GM06990 (cell line): ENCODE data around the gene PTPRN2.

Source experiments
- DNase-seq: peaks from one replicate; pipeline ENCODE4 v3.0.0-alpha.2; 2011; ENCODE audit not compliant: insufficient read length; ENCODE audit errors: extremely low read depth
- H3K27me3 ChIP-seq: replicated peaks from 2 replicates; pipeline ENCODE4 v1.6.0; 2011; ENCODE audit warnings: low read length; ENCODE audit not compliant: control insufficient read depth, insufficient read depth
- H3K36me3 ChIP-seq: 2 replicates; pipeline ENCODE4 v1.5.1; 2011; ENCODE audit warnings: low read length; ENCODE audit not compliant: control insufficient read depth, insufficient read depth
- H3K4me3 ChIP-seq: replicated peaks from 2 replicates; pipeline ENCODE4 v1.5.1; 2011; ENCODE audit warnings: low read depth, mild to moderate bottlenecking, control low read depth, low read length
- TF ChIP-seq, protein P1 (sequence below): IDR thresholded peaks from 2 replicates; pipeline ENCODE4 v1.5.1; 2011; ENCODE audit warnings: low read length, control low read depth, mild to moderate bottlenecking, inconsistent platforms; ENCODE audit not compliant: insufficient read depth, poor library complexity, severe bottlenecking

Gene PTPRN2

DNA sequence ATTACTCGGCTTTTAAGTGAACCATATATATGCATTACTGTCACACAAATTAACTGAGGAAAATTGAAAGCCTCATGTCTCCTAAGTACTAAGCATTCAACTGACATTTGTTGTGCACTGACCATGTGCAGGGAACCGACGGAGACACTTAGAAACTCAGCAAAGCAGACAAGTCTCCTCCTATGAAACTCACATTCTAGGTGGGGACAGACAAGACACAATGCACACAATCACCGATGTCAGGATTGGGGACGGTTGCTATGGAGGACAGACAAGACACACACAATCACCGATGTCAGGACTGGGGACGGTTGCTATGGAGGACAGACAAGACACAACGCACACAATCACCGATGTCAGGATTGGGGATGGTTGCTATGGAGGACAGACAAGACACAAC is 134.0 kb downstream of the PTPRN2 start:
- H3K4me3 ChIP-seq, result no peak overlapping the region
- no peaks in the 10 kb centered on the region for H3K36me3 ChIP-seq
- DNase-seq, result no peak
- TF ChIP-seq, protein P1, sequence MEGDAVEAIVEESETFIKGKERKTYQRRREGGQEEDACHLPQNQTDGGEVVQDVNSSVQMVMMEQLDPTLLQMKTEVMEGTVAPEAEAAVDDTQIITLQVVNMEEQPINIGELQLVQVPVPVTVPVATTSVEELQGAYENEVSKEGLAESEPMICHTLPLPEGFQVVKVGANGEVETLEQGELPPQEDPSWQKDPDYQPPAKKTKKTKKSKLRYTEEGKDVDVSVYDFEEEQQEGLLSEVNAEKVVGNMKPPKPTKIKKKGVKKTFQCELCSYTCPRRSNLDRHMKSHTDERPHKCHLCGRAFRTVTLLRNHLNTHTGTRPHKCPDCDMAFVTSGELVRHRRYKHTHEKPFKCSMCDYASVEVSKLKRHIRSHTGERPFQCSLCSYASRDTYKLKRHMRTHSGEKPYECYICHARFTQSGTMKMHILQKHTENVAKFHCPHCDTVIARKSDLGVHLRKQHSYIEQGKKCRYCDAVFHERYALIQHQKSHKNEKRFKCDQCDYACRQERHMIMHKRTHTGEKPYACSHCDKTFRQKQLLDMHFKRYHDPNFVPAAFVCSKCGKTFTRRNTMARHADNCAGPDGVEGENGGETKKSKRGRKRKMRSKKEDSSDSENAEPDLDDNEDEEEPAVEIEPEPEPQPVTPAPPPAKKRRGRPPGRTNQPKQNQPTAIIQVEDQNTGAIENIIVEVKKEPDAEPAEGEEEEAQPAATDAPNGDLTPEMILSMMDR, result no peak
- H3K27me3 ChIP-seq, result no peaks in the 10 kb centered on the region

DNA sequence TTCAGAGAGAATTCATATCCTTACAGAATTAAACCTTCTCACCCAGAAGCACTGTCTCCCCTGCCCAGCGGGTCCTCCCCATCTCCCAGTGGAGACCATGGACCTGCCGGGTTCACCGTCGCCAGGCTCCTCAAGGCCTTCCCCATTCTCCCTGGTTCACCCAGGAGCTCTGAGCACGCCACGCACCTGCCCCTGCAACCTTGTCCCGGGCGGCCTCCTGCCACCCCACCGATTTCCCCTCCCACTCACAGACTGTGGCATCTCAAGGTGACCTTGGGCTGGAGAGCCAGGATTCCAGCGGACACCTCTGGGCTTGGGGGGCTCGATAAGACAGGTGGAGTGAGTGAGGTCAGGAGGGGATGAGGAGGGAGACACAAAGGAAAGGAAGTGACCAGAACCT is 135.3 kb downstream of the PTPRN2 start:
- no peaks in the 10 kb centered on the region for H3K27me3 ChIP-seq
- TF ChIP-seq, protein P1, result no peak
- H3K4me3 ChIP-seq, result no peak overlapping the region
- DNase-seq, result no peak
- H3K36me3 ChIP-seq, result no peaks in the 10 kb centered on the region

DNA sequence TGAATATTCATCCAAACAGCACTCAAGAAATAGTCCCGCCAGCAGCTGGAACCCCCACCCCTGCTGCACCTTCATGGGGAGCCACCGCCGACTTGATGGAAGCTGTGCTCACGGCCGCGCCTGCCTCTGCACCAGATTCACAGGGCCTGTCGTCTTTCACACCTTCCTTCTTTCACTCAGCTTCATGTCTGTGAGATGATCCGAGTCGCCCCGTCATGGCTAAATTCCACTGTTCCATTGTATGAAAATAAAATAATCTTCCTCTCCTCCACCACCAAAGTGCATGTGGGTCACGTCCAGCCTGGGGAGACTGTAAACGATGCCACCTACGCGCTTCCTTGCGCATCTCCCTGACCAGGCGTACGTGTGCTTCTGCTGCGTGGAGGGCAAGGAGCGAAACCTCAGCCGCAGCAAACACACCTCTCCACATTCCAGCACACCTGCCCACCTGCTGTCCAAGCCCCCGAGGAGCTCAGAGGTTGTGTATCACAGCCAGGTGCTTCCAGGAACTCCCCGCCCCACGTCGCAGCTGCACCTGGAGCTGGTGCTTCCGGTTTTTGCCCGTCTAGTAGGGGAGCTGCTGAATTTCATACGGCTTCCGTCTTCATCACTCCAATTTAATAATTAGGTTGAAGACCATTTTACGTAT is 137.0 kb downstream of the PTPRN2 start:
- Histone ChIP-seq H3K36me3 (no peaks in the 10 kb centered on the region), H3K27me3 (no peaks in the 10 kb centered on the region), H3K4me3 (no peak overlapping the region)
- TF ChIP-seq, protein P1, result no peak
- no peak for DNase-seq

DNA sequence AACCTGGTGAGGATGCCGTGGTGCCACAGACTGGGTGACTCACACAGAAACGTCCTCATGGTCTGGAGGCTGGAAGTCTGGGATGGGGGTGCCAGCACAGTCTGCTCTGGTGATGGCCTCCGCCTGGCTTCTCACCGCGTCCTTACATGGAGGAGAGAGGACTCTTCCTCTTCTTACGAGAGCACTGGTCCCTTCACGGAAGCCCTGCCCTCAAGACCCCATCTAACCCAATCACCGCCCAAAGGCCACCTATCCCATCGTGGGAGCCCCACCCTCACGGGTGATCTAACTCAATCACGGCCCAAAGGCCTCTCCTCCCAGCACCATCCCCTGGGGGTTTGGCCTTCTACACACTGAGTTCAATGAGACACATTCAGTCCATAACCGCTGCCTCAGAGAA is 137.7 kb downstream of the PTPRN2 start:
- Histone ChIP-seq H3K36me3 (no peaks in the 10 kb centered on the region), H3K27me3 (no peaks in the 10 kb centered on the region), H3K4me3 (no peak overlapping the region)
- TF ChIP-seq, protein P1, result no peak
- no peak for DNase-seq

DNA sequence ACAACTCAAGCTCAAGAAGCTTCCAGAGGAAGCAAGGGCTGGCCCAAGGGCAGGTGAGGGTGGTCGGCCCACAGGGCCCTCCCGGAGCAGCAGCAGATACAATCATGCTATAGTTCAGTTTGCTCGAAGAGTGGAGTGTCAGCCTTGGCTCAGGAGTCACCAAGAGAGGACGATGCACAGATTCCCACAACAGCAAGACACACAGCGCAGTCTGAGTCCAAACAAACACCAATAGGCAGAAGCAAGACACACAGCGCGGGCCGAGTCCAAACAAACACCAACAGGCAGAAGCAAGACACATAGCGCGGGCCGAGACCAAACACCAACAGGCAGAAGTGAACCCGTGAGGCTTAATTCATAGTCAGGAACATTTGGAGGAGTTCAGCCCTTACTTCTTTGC is 138.4 kb downstream of the PTPRN2 start:
- Histone ChIP-seq H3K36me3 (no peaks in the 10 kb centered on the region), H3K27me3 (no peaks in the 10 kb centered on the region), H3K4me3 (no peak overlapping the region)
- no peak for DNase-seq
- TF ChIP-seq, protein P1, result no peak

DNA sequence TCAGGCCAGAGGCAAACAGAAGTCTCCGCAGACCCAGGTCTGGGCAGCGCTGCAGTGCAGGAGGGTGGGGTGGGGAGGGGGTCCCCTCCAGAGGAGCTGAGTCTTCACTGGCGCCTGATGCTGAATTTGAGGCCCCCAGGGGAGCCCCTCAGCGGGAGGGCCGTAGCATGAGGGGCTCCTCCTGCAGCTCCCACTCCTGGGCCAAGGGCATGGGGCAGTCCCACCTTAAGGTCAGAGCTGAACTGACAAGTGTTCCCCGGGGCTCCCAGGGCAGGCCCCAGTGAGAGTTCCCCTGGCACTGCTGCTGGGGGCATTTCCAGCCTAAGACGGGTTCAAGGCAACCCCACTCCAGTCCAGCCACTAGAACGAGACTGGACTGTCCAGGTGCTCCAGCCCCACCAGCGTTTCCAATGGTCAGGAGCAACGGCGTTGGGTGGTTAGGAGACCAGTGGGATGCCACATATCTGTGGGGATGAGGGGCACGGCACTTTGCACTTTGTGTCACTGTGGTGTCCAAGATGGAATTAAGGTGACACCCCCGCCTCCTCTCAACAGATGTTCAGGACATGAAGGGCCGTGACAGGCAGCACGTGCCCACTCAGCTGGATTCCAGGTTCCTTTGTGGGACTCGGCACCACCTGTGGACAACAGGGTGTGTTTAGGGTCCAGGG is 139.1 kb downstream of the PTPRN2 start:
- TF ChIP-seq, protein P1, result no peak

More for the DNA sequence above, 139.1 kb downstream of the PTPRN2 start:
- H3K4me3 ChIP-seq, result no peak overlapping the region
- H3K27me3 ChIP-seq, result no peaks in the 10 kb centered on the region
- no peak for DNase-seq
- H3K36me3 ChIP-seq, result no peaks in the 10 kb centered on the region
